Cardiac muscle cell (in vitro differentiated cells and primary cell): ENCODE results near the gene ZNF587B. TPM values are rescaled to one million over a fixed set of nuclear protein-coding genes. Genes with fewer than 3 reads are reported as not detected.
"Not testable (repeated sequence)": the region's sequence is repeated elsewhere in the genome, so short reads cannot be mapped to it uniquely, and the experiment has no call there.

ENCODE experiments used
- DNase-seq, 2 donors: peaks; one replicate each; pipeline versions ENCODE4 v3.0.0 to v3.0.0-alpha.2; 2010 to 2017; ENCODE audit warnings: low read depth in 1 of 2, low spot score in 1 of 2
- H3K27ac ChIP-seq: fragments of 200-600 bp; sonication (generic); 2 replicates; pipeline ENCODE4 v1.5.1; 2016
- H3K27me3 ChIP-seq: fragments of 200-600 bp; sonication (generic); 2 replicates; pipeline ENCODE4 v1.6.0; 2016; ENCODE audit warnings: control low read depth
- H3K36me3 ChIP-seq: fragments of 200-600 bp; sonication (generic); 2 replicates; pipeline ENCODE4 v1.5.1; 2016; ENCODE audit warnings: control low read depth
- H3K4me1 ChIP-seq: fragments of 200-600 bp; sonication (generic); 2 replicates; pipeline ENCODE4 v1.8.1; 2017; ENCODE audit warnings: low read depth, mild to moderate bottlenecking, mixed run types
- H3K4me3 ChIP-seq: fragments of 200-600 bp; sonication (generic); 2 replicates; pipeline ENCODE4 v1.5.1; 2016; ENCODE audit warnings: mild to moderate bottlenecking
- H3K9me3 ChIP-seq: fragments of 200-600 bp; sonication (generic); 2 replicates; pipeline ENCODE4 v1.5.1; 2017; ENCODE audit warnings: low read depth, mild to moderate bottlenecking, control low read depth
- CTCF ChIP-seq: IDR thresholded peaks from 2 replicates; pipeline ENCODE4 v1.5.1; 2012; ENCODE audit warnings: low read depth, mild to moderate bottlenecking, low read length
- polyA plus RNA-seq: library from polyadenylated mRNA; unstranded; fragments of >200 nt; fragmentation: Nextera tagmentation; extraction: Ambion mirVana; gene quantifications from 2 replicates; pipeline ENCODE4 v1.2.1, GENCODE V29; 2016
- total RNA-seq: library from RNA; depleted of rRNA; stranded (reverse); fragments of >200 nt; gene quantifications from 2 replicates; pipeline ENCODE4 v1.2.3, GENCODE V29; 2016

Gene ZNF587B
- total RNA-seq (8.5 and 12.9 TPM in 2 replicates), polyA plus RNA-seq (2.8 and 3.1 TPM in 2 replicates)

- H3K4me1 ChIP-seq, result peaks cover 29% of the 10 kb centered on the region
- peak within 1 kb of the TSS; percentile 54 for H3K4me3 ChIP-seq
- DNase-seq, result peak; percentile 92 to 93
- H3K36me3 ChIP-seq, result no peaks in the 10 kb centered on the region
- H3K9me3 ChIP-seq, result no peaks in the 10 kb centered on the region
- peak within 1 kb of the TSS; percentile 99 for H3K27ac ChIP-seq
- H3K27me3 ChIP-seq, result no peaks in the 10 kb centered on the region
- TF ChIP-seq CTCF, result peak; percentile 42
Measured at GRCh38 chr19:57830071-57830602, at the start of gene ZNF587B. Gene ZNF587B, plus strand, starts transcription at chr19:57830299. Its CDS starts 230 bp downstream, at chr19:57830529.

DNA sequence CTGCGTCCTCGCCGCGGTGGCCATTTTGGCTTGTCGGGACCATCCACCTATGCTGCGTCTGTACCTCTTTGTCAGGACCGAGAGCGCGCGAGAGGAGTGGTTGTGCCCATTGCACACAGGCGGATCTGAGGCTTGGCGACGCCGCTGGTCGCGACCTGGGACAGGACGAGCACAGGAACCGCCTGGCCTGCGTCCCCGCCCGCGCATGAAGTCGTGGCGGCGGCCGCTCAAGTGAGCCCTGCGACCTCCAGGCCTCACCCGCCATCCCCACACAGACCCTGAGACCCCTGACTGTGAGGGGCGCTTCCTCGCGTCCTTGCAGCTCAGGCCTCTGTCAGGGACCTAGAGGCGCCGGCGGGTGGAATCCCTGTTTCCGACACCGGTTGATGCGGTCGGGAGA is 43.8 kb upstream of the ZNF587B start:
- no peak for TF ChIP-seq CTCF
- no peak for DNase-seq
- H3K27ac ChIP-seq, result no peak overlapping the region

DNA sequence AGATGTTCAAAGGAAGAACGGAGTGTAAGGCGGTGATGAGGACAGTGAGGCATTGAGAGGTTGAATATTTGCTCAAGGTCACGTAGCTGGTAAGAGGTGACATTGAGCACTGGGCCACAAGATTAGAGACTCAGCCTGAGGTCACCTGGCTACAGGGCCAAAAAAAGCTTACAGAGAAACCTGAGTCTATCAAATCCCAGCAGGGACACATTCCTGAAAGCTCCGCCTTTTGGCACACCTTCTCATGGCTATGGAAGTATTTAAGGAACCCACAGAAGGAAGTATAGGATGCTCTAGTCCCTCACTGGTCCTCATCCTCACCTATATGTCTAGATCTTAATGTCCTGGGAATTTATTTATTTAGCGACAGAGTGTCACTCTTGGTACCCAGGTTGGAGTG is 43.2 kb upstream of the ZNF587B start:
- Histone ChIP-seq H3K27ac (no peak overlapping the region), H3K27me3 (no peaks in the 10 kb centered on the region), H3K4me3 (no peak overlapping the region), H3K9me3 (no peaks in the 10 kb centered on the region), H3K4me1 (no peaks in the 10 kb centered on the region), H3K36me3 (no peaks in the 10 kb centered on the region)
- no peak for TF ChIP-seq CTCF
- no peak for DNase-seq

More for the DNA sequence above, 43.8 kb upstream of the ZNF587B start:
- Histone ChIP-seq H3K9me3 (no peaks in the 10 kb centered on the region), H3K4me3 (no peak overlapping the region), H3K27me3 (no peaks in the 10 kb centered on the region), H3K4me1 (no peaks in the 10 kb centered on the region), H3K36me3 (no peaks in the 10 kb centered on the region)

GRCh38 chr19:57788114-57788692 is 41.9 kb upstream of the ZNF587B start:
- H3K27ac ChIP-seq, result no peak overlapping the region
- peaks cover 3% of the 10 kb centered on the region for H3K36me3 ChIP-seq
- no peaks in the 10 kb centered on the region for H3K9me3 ChIP-seq
- no peak for DNase-seq
- H3K4me1 ChIP-seq, result no peaks in the 10 kb centered on the region
- H3K27me3 ChIP-seq, result no peaks in the 10 kb centered on the region
- H3K4me3 ChIP-seq, result no peak overlapping the region
- TF ChIP-seq CTCF, result no peak

DNA sequence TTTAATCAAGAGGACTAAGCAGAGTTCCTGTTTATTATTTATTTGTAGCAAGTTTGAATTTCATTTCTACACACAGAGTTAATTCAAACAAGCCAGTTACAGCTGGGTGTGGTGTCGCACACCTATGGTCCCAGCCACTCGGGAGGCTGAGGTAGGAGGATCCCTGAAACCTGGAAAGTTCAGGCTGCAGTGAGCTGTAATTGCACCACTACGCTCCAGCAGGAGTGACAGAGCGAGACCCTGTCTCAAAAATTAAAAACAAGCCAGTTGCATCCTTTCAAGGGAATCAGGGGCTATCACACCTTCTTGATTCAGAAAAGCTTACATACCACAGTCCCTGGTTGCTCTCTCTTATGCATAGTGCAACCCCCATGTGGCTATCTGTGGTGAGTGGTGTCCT is 40.8 kb upstream of the ZNF587B start:
- no peak overlapping the region for H3K4me3 ChIP-seq
- H3K9me3 ChIP-seq, result no peaks in the 10 kb centered on the region
- H3K27ac ChIP-seq, result no peak overlapping the region
- DNase-seq, result no peak
- H3K4me1 ChIP-seq, result no peaks in the 10 kb centered on the region
- H3K27me3 ChIP-seq, result no peaks in the 10 kb centered on the region
- no peak for TF ChIP-seq CTCF
- peaks cover 3% of the 10 kb centered on the region for H3K36me3 ChIP-seq

DNA sequence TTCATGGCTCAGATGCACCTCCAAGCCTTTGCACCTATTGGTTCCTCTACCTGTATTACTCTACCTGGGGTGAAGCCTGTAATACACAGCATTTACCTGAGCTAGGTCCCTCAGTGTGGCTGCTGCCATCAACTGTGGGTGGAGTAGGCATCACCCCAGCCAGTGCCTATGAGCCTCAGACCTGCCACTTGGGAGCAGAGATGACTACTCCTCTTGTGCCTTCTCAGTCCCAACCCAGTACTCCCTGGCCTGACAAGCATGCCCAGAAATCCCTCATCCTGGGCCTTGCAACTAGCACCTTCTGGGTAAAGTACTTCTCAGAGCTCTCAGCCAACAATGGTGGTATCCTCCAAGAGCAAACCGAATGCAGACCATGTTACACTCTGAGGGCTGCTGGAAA is 33.5 kb upstream of the ZNF587B start:
- not testable (repeated sequence) for H3K36me3 ChIP-seq, H3K9me3 ChIP-seq

More for the DNA sequence above, 33.5 kb upstream of the ZNF587B start:
- H3K27me3 ChIP-seq, H3K4me3 ChIP-seq, H3K27ac ChIP-seq, DNase-seq, H3K4me1 ChIP-seq: not testable (repeated sequence)
